KOPT-K1 (cell line): Measurements from ENCODE around the gene NAALADL2.

Experiments
- H3K27ac ChIP-seq: fragments of 200-600 bp; sonication (generic); 2 replicates; pipeline ENCODE4 v1.5.1; 2016; ENCODE audit warnings: antibody characterized with exemption, mild to moderate bottlenecking, low read depth, low read length; ENCODE audit not compliant: poor library complexity, severe bottlenecking
- H3K36me3 ChIP-seq: fragments of 200-600 bp; sonication (generic); 2 replicates; pipeline ENCODE4 v1.5.1; 2017; ENCODE audit warnings: antibody characterized with exemption, mild to moderate bottlenecking, low read length, moderate library complexity; ENCODE audit not compliant: insufficient read depth
- H3K9me3 ChIP-seq: fragments of 200-600 bp; sonication (generic); 2 replicates; pipeline ENCODE4 v1.5.1; 2017; ENCODE audit warnings: antibody characterized with exemption, low read length, mild to moderate bottlenecking; ENCODE audit not compliant: insufficient read depth, poor library complexity, severe bottlenecking

Gene NAALADL2

DNA sequence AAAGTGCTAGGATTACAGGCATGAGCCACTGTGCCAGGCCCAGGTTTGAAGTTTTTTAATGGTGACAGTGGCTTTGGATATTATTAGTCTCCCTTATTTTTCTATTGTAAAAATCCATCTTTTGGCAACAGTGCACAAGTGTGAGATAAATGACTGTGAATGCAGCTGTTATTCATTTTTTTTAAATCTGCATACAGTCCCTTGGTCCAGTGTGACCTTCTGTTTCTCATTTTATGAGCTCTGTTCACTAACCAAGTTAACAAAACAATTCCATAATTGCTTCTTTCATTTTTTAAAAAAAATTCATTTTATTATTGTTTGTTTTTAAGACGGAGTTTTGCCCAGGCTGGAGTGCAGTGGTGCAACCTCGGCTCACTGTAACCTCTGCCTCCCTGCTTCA, 381.8 kb downstream of the NAALADL2 start:
- Histone ChIP-seq H3K27ac (no peak overlapping the region), H3K9me3 (no peaks in the 10 kb centered on the region), H3K36me3 (no peaks in the 10 kb centered on the region)

DNA sequence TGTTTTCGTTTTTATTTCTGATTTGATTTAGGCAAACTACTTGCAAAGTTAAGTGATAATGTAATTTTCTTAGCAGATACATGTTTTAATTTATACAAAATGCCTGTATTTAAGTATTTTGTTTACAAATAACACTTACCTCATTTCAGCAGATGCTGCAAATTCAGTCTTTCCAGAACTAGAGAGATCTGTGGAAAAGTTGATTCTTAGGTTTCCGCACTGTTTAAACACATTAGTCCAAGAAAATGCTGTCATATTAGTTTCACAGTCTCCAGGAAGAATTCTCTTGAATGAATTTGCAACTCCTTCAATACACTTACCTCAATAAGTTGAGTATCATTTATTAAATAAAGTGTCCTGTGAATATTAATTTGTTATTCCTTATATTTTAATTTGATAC, 383.1 kb downstream of the NAALADL2 start:
- H3K36me3 ChIP-seq = no peaks in the 10 kb centered on the region
- no peaks in the 10 kb centered on the region for H3K9me3 ChIP-seq
- no peak overlapping the region for H3K27ac ChIP-seq

DNA sequence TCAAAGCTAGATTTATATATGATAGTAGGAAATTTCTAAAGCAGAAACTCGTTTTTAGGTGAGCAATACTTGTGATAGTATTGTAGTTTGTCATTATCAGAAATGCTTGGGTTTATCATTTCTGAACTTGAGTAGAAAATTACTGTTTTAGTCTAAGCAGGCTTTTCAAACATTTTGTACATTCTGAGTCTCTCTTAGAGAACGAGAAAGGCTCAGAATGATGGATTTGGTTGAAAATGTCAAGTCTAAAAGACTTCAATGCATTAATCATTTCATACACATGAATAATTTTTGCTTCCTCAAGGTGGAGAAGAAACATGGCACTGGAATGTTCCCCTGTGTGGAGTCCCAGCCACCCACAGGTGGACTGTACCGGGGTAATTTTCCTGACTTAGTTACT, 387.1 kb downstream of the NAALADL2 start:
- no peaks in the 10 kb centered on the region for H3K9me3 ChIP-seq
- no peaks in the 10 kb centered on the region for H3K36me3 ChIP-seq
- no peak overlapping the region for H3K27ac ChIP-seq

DNA sequence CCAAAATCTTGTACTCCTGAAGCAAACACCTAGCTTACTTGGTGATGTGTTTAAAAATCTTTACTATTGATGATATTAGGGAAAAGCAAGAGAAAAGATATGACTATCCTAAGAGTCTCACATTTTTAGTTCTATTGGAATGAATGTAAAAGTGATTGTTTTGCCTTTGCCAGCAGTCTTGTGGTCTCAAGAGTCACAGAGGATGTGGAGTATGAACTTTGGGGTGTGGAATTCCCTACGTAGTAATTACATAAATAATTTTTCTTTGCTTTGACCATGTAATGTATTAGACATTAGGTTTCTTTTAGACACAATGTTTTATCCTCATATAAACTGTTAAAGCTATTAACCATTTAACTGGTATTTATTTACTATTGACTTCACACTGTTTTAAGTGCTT, 387.6 kb downstream of the NAALADL2 start:
- Histone ChIP-seq H3K9me3 (no peaks in the 10 kb centered on the region), H3K36me3 (no peaks in the 10 kb centered on the region), H3K27ac (no peak overlapping the region)

DNA sequence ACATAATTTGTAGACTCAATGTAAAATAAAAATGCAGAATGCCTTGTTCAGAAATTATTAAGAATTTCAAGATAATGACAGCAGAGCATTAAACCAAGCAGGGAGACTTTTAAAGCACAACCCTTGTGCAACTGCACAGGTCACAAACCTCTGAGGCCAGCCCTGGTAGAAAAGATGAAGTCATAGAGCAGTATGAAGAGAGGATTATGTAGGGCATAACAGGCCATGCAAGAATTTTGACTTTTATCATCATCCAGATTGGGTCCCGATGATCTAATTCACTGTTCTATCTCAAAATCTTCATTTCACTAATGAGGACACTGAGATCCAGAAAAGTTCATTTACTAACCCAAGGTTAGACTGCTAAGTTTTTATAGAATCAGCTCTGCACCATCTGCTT, 388.5 kb downstream of the NAALADL2 start:
- H3K27ac ChIP-seq = no peak overlapping the region
- H3K36me3 ChIP-seq = no peaks in the 10 kb centered on the region
- no peaks in the 10 kb centered on the region for H3K9me3 ChIP-seq

DNA sequence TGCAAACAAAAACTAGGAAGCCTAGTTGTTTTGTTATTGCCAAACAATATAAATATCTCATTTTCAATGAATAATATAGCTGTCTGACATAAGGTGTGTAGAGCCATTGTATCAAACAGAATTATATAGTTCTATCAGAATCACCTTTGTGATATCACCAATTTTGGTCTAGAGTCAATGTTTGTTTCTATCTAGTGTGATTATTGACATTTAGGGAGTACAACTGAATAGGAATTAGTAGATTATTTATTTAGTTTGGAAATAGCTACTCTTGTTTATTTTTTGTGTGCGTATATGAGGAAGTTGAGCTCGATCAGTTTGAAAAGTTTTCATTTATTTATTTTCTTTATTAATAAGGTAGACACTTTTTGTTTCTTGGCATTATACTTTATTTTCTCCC, 389.7 kb downstream of the NAALADL2 start:
- no peaks in the 10 kb centered on the region for H3K36me3 ChIP-seq
- no peaks in the 10 kb centered on the region for H3K9me3 ChIP-seq
- H3K27ac ChIP-seq = no peak overlapping the region

DNA sequence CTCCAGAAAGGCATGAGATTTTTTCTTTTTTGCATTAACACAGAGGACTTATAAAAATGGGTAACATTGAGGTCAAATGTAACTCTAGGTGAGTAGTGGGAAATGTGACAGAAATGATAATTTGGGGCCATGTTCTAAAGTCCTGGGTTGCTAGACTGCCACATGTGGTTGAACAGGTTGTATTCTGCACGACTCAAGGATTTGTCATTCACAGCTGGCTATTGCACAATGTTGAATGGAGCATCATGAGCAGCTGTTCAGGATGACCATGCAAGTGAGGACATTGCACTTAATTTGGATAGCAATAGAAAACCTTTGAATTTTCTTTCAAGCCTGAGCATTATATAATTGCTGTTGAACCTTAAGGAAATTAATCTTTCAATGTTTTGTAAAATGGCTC, 396.6 kb downstream of the NAALADL2 start:
- Histone ChIP-seq H3K9me3 (no peaks in the 10 kb centered on the region), H3K36me3 (no peaks in the 10 kb centered on the region), H3K27ac (no peak overlapping the region)

DNA sequence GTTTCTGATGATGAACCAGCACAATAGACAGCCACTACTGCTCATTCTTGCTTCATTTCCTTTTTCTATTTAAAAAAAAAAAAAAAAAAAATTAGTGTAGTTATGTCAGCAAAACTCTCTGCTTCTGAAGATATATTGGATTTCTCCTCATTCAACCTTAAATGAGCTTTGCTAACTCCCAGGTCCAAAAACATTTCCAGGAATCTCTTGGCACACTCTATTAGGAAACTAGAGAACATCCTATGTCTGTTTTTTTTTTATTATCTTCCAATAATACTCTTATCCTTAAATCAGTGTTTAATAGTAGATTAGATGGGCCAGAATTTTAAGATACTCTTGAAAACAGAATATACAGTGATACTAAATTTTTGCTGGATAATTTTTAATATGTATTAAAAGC, 398.0 kb downstream of the NAALADL2 start:
- Histone ChIP-seq H3K9me3 (no peaks in the 10 kb centered on the region), H3K27ac (no peak overlapping the region), H3K36me3 (no peaks in the 10 kb centered on the region)

DNA sequence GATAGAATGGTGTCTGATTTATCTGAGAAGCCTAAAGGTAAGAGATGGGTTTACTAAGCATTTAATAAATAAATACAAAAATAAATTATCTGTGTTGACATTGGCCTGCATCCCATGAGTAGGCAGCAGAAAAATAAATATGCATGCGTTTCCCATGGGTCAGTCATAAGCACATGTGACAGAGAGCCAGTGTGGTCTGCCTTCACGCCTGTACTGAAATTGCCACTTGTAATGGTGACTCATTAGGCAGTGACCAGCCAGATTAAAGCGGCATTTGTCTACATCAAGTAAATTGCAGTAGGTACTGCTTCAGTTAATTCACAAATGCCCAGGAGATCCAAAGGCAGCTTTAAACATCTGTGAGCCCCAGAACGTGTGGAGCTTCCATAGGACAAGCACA, 399.6 kb downstream of the NAALADL2 start:
- Histone ChIP-seq H3K27ac (no peak overlapping the region), H3K9me3 (no peaks in the 10 kb centered on the region)

DNA sequence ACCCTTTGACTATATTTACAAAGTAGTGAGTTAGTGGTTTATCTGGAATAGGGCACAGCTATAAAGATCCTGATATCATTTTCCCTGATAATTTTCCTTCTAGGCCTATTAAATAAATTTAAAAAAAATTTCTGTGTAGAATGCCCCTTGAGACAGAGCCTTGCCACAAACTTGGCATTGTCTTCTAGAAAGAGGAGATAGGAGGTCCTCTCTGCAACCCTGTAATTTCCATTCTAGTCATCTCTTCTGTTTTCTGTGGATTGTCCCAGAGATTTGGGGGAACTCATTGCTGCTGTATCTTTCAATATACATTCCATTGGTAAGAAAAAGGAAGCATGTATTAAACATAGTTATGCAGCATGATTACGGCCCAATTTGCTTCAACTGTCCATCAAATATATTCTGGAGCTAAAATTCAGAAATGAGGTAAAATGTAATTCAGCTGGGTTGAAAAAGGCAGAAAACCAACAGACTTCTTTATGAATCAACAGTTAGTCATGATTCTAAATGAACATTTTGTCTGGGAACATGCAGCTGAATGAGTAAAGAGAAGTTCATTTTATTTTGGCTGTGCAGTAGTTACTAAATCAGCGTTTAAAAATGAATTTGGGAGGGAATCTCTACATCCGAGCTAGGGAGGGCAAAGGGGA, 401.1 kb downstream of the NAALADL2 start:
- Histone ChIP-seq H3K36me3 (no peaks in the 10 kb centered on the region), H3K27ac (no peak overlapping the region), H3K9me3 (no peaks in the 10 kb centered on the region)

More for the DNA sequence above, 399.6 kb downstream of the NAALADL2 start:
- H3K36me3 ChIP-seq = no peaks in the 10 kb centered on the region

DNA sequence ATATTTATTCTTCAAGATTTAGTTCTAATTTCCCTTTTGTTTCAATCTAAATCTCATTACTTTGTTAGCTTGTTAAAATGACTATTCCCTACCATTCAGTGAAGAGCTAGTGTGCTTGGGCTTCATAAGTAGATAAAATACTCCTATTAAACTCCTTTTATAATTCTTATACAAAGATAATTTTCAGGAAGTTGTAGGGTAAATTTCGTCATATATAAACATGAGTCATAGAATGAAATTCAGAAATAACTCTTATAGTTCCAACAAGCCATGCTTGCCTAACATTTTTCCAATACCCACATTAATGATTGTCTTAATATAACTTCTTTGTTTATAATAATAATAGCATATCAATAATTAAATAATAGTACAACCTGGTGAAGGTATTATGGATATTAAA, 407.3 kb downstream of the NAALADL2 start:
- no peaks in the 10 kb centered on the region for H3K36me3 ChIP-seq
- no peaks in the 10 kb centered on the region for H3K9me3 ChIP-seq
- no peak overlapping the region for H3K27ac ChIP-seq

DNA sequence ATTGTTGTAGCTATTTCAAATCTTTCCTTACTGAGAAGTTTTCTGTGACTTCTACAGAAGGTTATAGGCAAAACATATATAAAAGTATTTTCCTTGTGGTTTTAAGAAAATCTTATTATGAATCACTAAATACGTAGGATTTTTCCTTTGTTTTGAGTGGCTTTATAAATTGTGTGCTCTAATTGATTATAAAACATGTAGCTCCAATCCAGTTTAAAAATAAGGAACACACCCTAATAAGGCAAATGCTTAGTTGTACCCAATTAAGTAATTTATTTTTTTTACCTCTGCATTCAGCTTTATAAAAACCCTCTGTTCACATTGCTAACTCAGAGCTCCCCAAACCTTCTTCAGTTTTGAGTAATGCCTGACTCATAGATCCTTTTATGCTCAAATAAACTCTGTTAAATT, 408.0 kb downstream of the NAALADL2 start:
- no peaks in the 10 kb centered on the region for H3K36me3 ChIP-seq
- H3K9me3 ChIP-seq = no peaks in the 10 kb centered on the region
- no peak overlapping the region for H3K27ac ChIP-seq

DNA sequence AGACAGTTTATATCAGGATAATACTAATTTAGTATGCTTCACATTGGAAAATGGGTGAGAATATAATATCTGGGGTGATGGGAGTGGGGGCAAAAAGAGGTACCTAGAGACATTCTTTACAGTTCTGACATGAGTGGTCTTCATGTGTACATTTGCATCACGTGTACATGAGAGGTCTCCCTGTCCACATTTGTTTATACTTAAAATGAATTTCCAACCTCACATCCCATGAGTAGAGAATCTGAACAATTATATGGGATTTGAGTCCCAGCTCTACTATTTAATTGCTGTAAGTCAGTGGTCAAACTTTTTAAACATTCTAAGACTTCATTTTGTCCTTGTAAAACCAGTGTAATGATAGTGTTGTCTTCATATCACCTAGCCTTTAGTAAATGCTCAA, 408.4 kb downstream of the NAALADL2 start:
- H3K9me3 ChIP-seq = no peaks in the 10 kb centered on the region
- H3K36me3 ChIP-seq = no peaks in the 10 kb centered on the region
- H3K27ac ChIP-seq = no peak overlapping the region

DNA sequence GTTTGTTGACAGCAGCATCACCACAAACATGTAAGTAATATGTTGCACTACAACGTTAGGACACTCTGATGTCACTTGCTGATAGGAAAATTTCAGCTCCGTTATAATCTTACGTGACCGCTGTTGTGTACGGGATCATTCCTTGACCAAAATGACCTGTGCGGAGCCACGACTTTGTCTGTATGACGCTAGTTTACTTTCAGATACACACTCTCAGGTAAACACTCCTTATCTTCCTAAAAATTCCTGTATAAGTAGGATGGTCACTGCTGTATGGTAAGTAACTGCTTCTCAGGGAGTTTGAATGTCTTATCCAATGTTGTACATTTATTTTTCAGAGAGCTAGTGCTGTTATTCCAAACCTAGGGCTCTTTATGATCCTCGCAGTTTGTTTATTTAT, 410.3 kb downstream of the NAALADL2 start:
- Histone ChIP-seq H3K9me3 (no peaks in the 10 kb centered on the region), H3K27ac (no peak overlapping the region)

DNA sequence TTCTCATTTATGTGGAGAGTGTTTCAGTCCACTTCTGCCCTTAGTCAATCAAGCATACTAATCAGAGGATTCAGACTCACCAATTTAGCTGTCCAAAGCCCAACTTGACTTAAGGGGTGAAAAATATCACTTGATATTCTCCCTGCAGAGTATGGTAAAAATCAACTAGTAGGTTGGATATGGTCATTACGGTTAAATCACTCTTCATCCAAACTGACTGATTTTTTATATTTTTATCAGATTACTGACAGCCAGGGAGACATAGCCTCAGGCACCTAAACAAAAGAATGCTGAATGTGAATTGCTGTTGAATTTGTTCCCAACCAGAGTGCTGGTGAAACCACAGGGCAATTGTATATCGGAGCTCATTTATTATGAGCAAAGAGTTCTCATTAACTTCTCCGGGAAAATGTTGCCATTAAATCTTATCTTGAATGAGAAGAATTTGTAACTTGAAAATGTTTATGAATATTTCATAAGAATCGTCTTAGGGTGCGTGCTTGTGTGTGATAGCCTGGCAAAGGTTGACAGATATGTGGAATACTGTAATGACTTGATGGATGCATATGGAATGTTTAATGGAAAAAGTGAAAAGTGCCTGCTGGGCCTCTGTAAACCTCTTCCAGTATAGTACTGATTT, 411.2 kb downstream of the NAALADL2 start:
- Histone ChIP-seq H3K27ac (no peak overlapping the region), H3K36me3 (no peaks in the 10 kb centered on the region), H3K9me3 (no peaks in the 10 kb centered on the region)

More for the DNA sequence above, 410.3 kb downstream of the NAALADL2 start:
- H3K36me3 ChIP-seq = no peaks in the 10 kb centered on the region

DNA sequence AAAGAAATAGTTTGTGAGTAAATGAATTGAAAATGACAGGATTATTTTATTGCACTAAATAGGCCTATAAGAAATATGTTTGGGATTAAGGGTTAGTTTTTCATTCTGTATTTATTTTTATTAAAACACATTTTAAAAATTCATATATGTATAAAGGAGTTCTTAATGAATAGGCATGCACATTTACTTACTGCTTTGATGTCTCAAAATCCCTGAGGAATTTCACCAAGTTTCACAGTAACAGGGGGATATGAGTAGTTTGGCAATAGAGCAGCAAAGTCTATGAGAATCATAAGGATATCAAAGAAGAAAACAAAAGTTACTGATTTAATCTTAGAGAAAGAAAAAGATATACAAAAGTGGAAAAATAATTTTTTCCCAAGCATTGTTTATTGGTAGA, 411.7 kb downstream of the NAALADL2 start:
- Histone ChIP-seq H3K27ac (no peak overlapping the region), H3K36me3 (no peaks in the 10 kb centered on the region), H3K9me3 (no peaks in the 10 kb centered on the region)
